HG02852 (cell line): ENCODE results near the gene PABPN1L.
"Not testable (repeated sequence)": the region's sequence is repeated elsewhere in the genome, so short reads cannot be mapped to it uniquely, and the experiment has no call there.

Source experiments
- ATAC-seq: cut with Tn5 transposase; IDR thresholded peaks from one replicate; pipeline ENCODE4 v1.9.1; 2021; ENCODE audit warnings: mild to moderate bottlenecking, moderate library complexity; ENCODE audit not compliant: unreplicated experiment

PABPN1L gene

GRCh38 chr16:88901718-88902337, 35.4 kb upstream of the PABPN1L start:
- no peak for ATAC-seq

- no peak for ATAC-seq
Measured at GRCh38 chr16:88900662-88901052, 34.2 kb upstream of the PABPN1L start.

- ATAC-seq = no peak
Measured at GRCh38 chr16:88899901-88900661, 33.6 kb upstream of the PABPN1L start.

GRCh38 chr16:88897696-88898425, 31.4 kb upstream of the PABPN1L start:
- ATAC-seq = no peak

- ATAC-seq = no peak
Measured at GRCh38 chr16:88896238-88897070, 30.0 kb upstream of the PABPN1L start.

- no peak for ATAC-seq
Measured at GRCh38 chr16:88895335-88895734, 28.9 kb upstream of the PABPN1L start.

- ATAC-seq = no peak
Measured at GRCh38 chr16:88894681-88895300, 28.3 kb upstream of the PABPN1L start.

GRCh38 chr16:88894266-88894665, 27.8 kb upstream of the PABPN1L start:
- ATAC-seq = not testable (repeated sequence)

- ATAC-seq = no peak
Measured at GRCh38 chr16:88893127-88893968, 26.9 kb upstream of the PABPN1L start.

GRCh38 chr16:88892065-88892464, 25.6 kb upstream of the PABPN1L start:
- no peak for ATAC-seq

- no peak for ATAC-seq
Measured at GRCh38 chr16:88891083-88891482, 24.6 kb upstream of the PABPN1L start.

- ATAC-seq = not testable (repeated sequence)
Measured at GRCh38 chr16:88889702-88890352, 23.4 kb upstream of the PABPN1L start.

- no peak for ATAC-seq
Measured at GRCh38 chr16:88888461-88889387, 22.3 kb upstream of the PABPN1L start.

GRCh38 chr16:88888057-88888456, 21.6 kb upstream of the PABPN1L start:
- ATAC-seq = no peak

- no peak for ATAC-seq
Measured at GRCh38 chr16:88886845-88887521, 20.5 kb upstream of the PABPN1L start.

- ATAC-seq = no peak
Measured at GRCh38 chr16:88886420-88886844, 20.0 kb upstream of the PABPN1L start.

GRCh38 chr16:88885693-88886280, 19.3 kb upstream of the PABPN1L start:
- no peak for ATAC-seq
